ENCODE results near the gene CD151. TPM values are rescaled to one million over a fixed set of nuclear protein-coding genes. Genes with fewer than 3 reads are reported as not detected.

The CD151 gene
- total and polyA plus RNA-seq, 10 donors = 38.0 to 142 (median 81.4) TPM

DNA sequence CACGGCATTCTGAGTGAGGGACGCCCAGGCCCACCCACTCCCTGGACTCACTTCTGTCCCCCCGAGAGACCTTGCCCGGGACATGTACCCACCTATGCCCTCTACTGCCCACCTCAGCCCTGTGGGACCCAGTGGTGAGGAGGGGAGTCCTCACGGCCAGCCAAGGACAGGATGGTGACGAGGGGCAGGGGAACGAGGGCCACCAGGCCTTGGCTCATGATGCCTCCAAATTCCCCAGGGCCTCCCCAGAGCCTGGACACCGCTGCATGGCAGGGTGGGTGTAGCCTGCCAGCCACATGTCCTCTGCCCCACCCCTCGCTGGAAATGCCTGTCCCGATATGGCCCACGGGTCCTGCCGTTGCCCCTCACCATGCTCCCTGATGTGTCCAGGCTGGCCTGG lies 36.0 kb downstream of the CD151 start:
- DNase-seq = no peak
- Histone ChIP-seq H3K27ac (peak overlapping the region in 1 of 8 donors; percentile 34), H3K36me3 (peaks cover 0 to 63% (median 26%) of the 10 kb centered on the region in 6 donors), H3K4me3 (no peak overlapping the region), H3K4me1 (peaks cover 0 to 37% (median 12%) of the 10 kb centered on the region in 6 donors), H3K27me3 (replicated peaks in 1 of 7) (no peaks in the 10 kb centered on the region), H3K9me3 (no peaks in the 10 kb centered on the region)
- no peak for TF ChIP-seq POLR2A (IDR thresholded peaks at IDR 0.05)
- peak in 2 of 3 donors; percentile 48 to 66 for TF ChIP-seq POLR2AphosphoS5 (IDR thresholded peaks at IDR 0.05)
- no peak for TF ChIP-seq CTCF (IDR thresholded peaks at IDR 0.05 in 8 of 11, conservative IDR thresholded peaks at IDR 0.05 in 3 of 11)
- intact Hi-C loops (cut with DNase I; ENCODE audit: low total_unique reads) = no loop called here
- 75 to 88% (median 86%) methylated on average over 10 to 12 of the region's 12 CpGs for WGBS, 5 donors

GRCh38 chr11:869399-870126 lies 36.8 kb downstream of the CD151 start:
- Histone ChIP-seq H3K4me1 (peaks cover 0 to 39% (median 12%) of the 10 kb centered on the region in 6 donors), H3K9me3 (no peaks in the 10 kb centered on the region), H3K27ac (peak overlapping the region in 1 of 8 donors; percentile 9), H3K36me3 (peaks cover 0 to 61% (median 28%) of the 10 kb centered on the region in 6 donors), H3K27me3 (replicated peaks in 1 of 7) (no peaks in the 10 kb centered on the region), H3K4me3 (no peak overlapping the region)
- intact Hi-C loops (cut with DNase I; ENCODE audit: low total_unique reads) = no loop called here
- peak in 1 of 3 donors; percentile 48 for TF ChIP-seq POLR2AphosphoS5 (IDR thresholded peaks at IDR 0.05)
- TF ChIP-seq CTCF (IDR thresholded peaks at IDR 0.05 in 8 of 11, conservative IDR thresholded peaks at IDR 0.05 in 3 of 11) = no peak
- WGBS, 5 donors = 90 to 97% (median 92%) methylated on average over 4 to 25 of the region's 25 CpGs
- DNase-seq = no peak

- peaks cover 0 to 64% (median 31%) of the 10 kb centered on the region in 6 donors for H3K36me3 ChIP-seq
- no peaks in the 10 kb centered on the region for H3K27me3 ChIP-seq (replicated peaks in 1 of 7)
- no peaks in the 10 kb centered on the region for H3K9me3 ChIP-seq
- no peak overlapping the region for H3K4me3 ChIP-seq
- peaks cover 0 to 43% (median 12%) of the 10 kb centered on the region in 6 donors for H3K4me1 ChIP-seq
- H3K27ac ChIP-seq = peak overlapping the region in 2 of 8 donors; percentile 9 to 27
- WGBS, 5 donors = 43 to 86% (median 81%) methylated on average over 4 to 8 of the region's 8 CpGs
- intact Hi-C loops (cut with DNase I; ENCODE audit: low total_unique reads) = no loop called here
- DNase-seq = no peak
- TF ChIP-seq POLR2AphosphoS5 (IDR thresholded peaks at IDR 0.05) = peak in 2 of 3 donors; percentile 36 to 45
- TF ChIP-seq POLR2A (IDR thresholded peaks at IDR 0.05) = no peak
- no peak for TF ChIP-seq CTCF (IDR thresholded peaks at IDR 0.05 in 8 of 11, conservative IDR thresholded peaks at IDR 0.05 in 3 of 11)
These were observed 37.3 kb downstream of the CD151 start for GRCh38 chr11:870127-870413.

GRCh38 chr11:870418-870817 lies 37.7 kb downstream of the CD151 start:
- intact Hi-C loops (cut with DNase I; ENCODE audit: low total_unique reads) = no loop called here
- no peaks in the 10 kb centered on the region for H3K27me3 ChIP-seq (replicated peaks in 1 of 7)
- peak overlapping the region in 2 of 8 donors; percentile 9 to 27 for H3K27ac ChIP-seq
- no peak for TF ChIP-seq POLR2AphosphoS5 (IDR thresholded peaks at IDR 0.05)
- TF ChIP-seq POLR2A (IDR thresholded peaks at IDR 0.05) = no peak
- TF ChIP-seq CTCF (IDR thresholded peaks at IDR 0.05 in 8 of 11, conservative IDR thresholded peaks at IDR 0.05 in 3 of 11) = no peak
- 83 to 93% (median 87%) methylated on average over 4 to 8 of the region's 8 CpGs for WGBS, 5 donors
- no peak for DNase-seq
- H3K4me1 ChIP-seq = peaks cover 0 to 46% (median 12%) of the 10 kb centered on the region in 6 donors
- H3K4me3 ChIP-seq = no peak overlapping the region
- no peaks in the 10 kb centered on the region for H3K9me3 ChIP-seq
- H3K36me3 ChIP-seq = peaks cover 0 to 64% (median 30%) of the 10 kb centered on the region in 6 donors

Measured in spleen (tissue), 11 donors.